Measurements from ENCODE around the gene PCNT. TPM values are rescaled to one million over a fixed set of nuclear protein-coding genes. Genes with fewer than 3 reads are reported as not detected.

PCNT gene
- total and polyA plus RNA-seq, 4 experiments from 2014 or later = 2.0 to 52.1 (median 36.1) TPM

DNA sequence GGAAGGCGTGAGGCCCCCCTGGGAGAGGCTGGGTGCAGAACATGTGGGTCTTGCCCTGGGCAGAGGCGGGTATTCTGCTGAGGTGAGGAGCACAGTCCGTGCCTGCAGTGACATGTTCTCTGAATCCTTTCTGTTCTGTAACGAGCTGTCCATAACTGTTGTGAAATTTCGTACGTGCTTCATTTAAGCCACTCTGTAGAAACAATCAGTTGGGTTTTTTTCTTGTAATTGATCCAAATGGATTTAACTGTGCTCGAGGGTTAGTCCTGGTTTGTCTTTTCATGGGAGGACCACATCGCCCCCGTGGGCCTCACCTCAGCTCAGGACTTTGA is 89.4 kb downstream of the PCNT start:
- POLR2A ChIA-PET (ENCODE audit: partially characterized antibody) = no interaction called here

DNA sequence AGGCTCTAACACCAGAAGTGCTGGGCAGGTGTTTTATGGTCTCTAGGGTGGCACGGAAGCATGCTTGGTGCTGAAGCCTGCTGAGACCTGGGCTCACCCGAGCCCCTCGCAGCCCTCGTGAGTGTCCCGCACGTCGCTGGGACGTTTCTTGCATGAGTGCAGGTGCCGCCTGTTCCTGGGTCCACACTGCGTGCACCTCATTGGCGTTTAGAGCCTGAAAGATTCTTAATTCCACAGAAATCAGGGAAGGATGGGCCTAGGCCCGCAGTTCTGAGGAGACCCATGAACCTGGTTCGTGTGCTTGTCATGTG is 91.0 kb downstream of the PCNT start:
- Mint-ChIP-seq H3K9me3 (no peaks in the 10 kb centered on the region), H3K27me3 (no peaks in the 10 kb centered on the region), H3K4me1 (peaks cover 0 to 1% (median 0%) of the 10 kb centered on the region in 4 donors), H3K4me3 (no peak overlapping the region), H3K36me3 (peaks cover 34 to 39% of the 10 kb centered on the region in 2 donors), H3K27ac (peak overlapping the region in 1 of 7 donors; percentile 31)
- H3K27ac ChIP-seq (ENCODE audit: low read depth, low read length) = no peak overlapping the region
- no peak for DNase-seq
- H3K9me3 ChIP-seq (ENCODE audit: control insufficient read depth in 1 of 2, low read length in 2 of 2) = no peaks in the 10 kb centered on the region
- POLR2A ChIA-PET (ENCODE audit: partially characterized antibody) = no interaction called here
- CTCF ChIA-PET (ENCODE audit: partially characterized antibody) = no interaction called here
- H3K4me1 ChIP-seq (ENCODE audit: insufficient read depth, low read length) = no peaks in the 10 kb centered on the region
- no peaks in the 10 kb centered on the region for H3K27me3 ChIP-seq (ENCODE audit: insufficient read depth, low read length)
- intact Hi-C loops (cut with micrococcal nuclease) = no loop called here
- no peak overlapping the region for H3K4me3 ChIP-seq (ENCODE audit: low read length in 2 of 2)
- H3K36me3 ChIP-seq (ENCODE audit: insufficient read depth, low read length) = peaks cover 7% of the 10 kb centered on the region

More for the DNA sequence above, 89.4 kb downstream of the PCNT start:
- Histone ChIP-seq H3K4me3 (ENCODE audit: low read length in 2 of 2) (no peak overlapping the region), H3K4me1 (ENCODE audit: insufficient read depth, low read length) (no peaks in the 10 kb centered on the region), H3K27me3 (ENCODE audit: insufficient read depth, low read length) (no peaks in the 10 kb centered on the region), H3K36me3 (ENCODE audit: insufficient read depth, low read length) (peaks cover 7% of the 10 kb centered on the region), H3K27ac (ENCODE audit: low read depth, low read length) (no peak overlapping the region), H3K9me3 (ENCODE audit: control insufficient read depth in 1 of 2, low read length in 2 of 2) (no peaks in the 10 kb centered on the region)
- Mint-ChIP-seq H3K9me3 (no peaks in the 10 kb centered on the region), H3K4me1 (peaks cover 0 to 1% (median 0%) of the 10 kb centered on the region in 4 donors), H3K36me3 (peaks cover 24 to 31% of the 10 kb centered on the region in 2 donors), H3K27me3 (no peaks in the 10 kb centered on the region), H3K4me3 (no peak overlapping the region), H3K27ac (no peak overlapping the region)
- CTCF ChIA-PET (ENCODE audit: partially characterized antibody) = no interaction called here
- intact Hi-C loops (cut with micrococcal nuclease) = no loop called here
- no peak for DNase-seq

DNA sequence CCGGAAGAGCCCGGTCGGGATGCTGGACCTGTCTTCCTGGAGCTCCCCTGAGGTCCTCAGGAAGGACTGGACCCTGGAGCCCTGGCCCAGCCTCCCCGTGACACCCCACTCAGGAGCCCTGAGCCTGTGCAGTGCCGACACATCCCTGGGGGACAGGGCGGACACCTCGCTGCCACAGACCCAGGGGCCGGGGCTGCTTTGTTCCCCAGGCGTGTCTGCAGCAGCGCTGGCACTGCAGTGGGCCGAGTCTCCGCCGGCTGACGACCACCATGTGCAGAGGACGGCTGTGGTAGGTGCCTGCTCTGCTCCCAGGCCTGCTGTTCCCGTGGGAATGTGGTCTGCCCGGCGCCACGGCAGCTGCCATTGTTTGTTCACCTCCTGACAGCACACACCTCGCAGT is 92.6 kb downstream of the PCNT start:
- Mint-ChIP-seq H3K27me3 (no peaks in the 10 kb centered on the region), H3K4me1 (no peaks in the 10 kb centered on the region), H3K27ac (no peak overlapping the region), H3K36me3 (peaks cover 31 to 37% of the 10 kb centered on the region in 2 donors), H3K4me3 (no peak overlapping the region), H3K9me3 (no peaks in the 10 kb centered on the region)
- H3K36me3 ChIP-seq (ENCODE audit: insufficient read depth, low read length) = peaks cover 7% of the 10 kb centered on the region
- H3K4me1 ChIP-seq (ENCODE audit: insufficient read depth, low read length) = no peaks in the 10 kb centered on the region
- no peak overlapping the region for H3K27ac ChIP-seq (ENCODE audit: low read depth, low read length)
- POLR2A ChIA-PET (ENCODE audit: partially characterized antibody) = no interaction called here
- CTCF ChIA-PET (ENCODE audit: partially characterized antibody) = no interaction called here
- no peak for DNase-seq
- H3K27me3 ChIP-seq (ENCODE audit: insufficient read depth, low read length) = no peaks in the 10 kb centered on the region
- intact Hi-C loops (cut with micrococcal nuclease) = no loop called here
- H3K4me3 ChIP-seq (ENCODE audit: low read length in 2 of 2) = no peak overlapping the region
- H3K9me3 ChIP-seq (ENCODE audit: control insufficient read depth in 1 of 2, low read length in 2 of 2) = no peaks in the 10 kb centered on the region

DNA sequence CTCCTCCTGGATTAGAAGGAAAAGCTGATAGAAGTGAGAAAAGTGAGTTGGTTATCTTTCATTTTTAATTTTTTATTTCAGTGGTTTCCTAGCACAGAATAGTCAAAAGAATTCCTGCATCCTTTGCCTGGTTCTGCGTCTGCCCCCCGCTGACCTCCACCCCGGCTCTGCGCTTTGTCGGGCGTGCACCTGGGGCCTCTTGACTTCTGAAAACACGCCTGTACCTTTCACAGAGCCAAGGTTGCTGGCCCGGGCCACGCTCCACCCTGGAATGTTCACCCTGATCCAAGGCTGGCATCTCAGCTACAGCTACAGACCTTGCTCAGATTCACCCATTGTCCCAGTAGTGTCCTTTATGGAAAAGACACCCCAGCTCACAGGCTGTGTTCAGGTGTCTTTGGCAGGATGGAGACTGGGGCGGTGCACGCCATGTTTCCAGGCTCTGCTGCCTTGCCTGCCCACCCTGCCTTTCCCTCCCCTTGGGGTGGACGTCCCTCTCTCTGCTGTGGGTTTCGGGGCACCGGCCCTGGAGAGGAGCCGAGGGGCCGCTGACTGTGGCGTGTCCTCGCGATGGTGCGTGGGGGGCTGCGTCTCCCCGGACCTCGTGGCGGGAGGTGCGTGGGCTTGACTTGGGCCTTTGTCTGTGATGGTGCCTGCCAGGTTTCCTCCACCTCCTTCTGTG is 94.5 kb downstream of the PCNT start:
- H3K4me1 ChIP-seq (ENCODE audit: insufficient read depth, low read length) = peaks cover 8% of the 10 kb centered on the region
- no peaks in the 10 kb centered on the region for H3K27me3 ChIP-seq (ENCODE audit: insufficient read depth, low read length)
- Mint-ChIP-seq H3K36me3 (peaks cover 31% of the 10 kb centered on the region in 2 donors), H3K4me3 (no peak overlapping the region), H3K4me1 (peaks cover 0 to 10% (median under 1%) of the 10 kb centered on the region in 4 donors), H3K9me3 (no peaks in the 10 kb centered on the region), H3K27ac (peak overlapping the region in 1 of 7 donors; percentile 25), H3K27me3 (no peaks in the 10 kb centered on the region)
- intact Hi-C loops (cut with micrococcal nuclease) = no loop called here
- no peaks in the 10 kb centered on the region for H3K9me3 ChIP-seq (ENCODE audit: control insufficient read depth in 1 of 2, low read length in 2 of 2)
- no peak for DNase-seq
- H3K4me3 ChIP-seq (ENCODE audit: low read length in 2 of 2) = no peak overlapping the region
- ChIA-PET POLR2A (ENCODE audit: partially characterized antibody) (no interaction called here), CTCF (ENCODE audit: partially characterized antibody) (no interaction called here)
- H3K27ac ChIP-seq (ENCODE audit: low read depth, low read length) = no peak overlapping the region
- H3K36me3 ChIP-seq (ENCODE audit: insufficient read depth, low read length) = peaks cover 5% of the 10 kb centered on the region

DNA sequence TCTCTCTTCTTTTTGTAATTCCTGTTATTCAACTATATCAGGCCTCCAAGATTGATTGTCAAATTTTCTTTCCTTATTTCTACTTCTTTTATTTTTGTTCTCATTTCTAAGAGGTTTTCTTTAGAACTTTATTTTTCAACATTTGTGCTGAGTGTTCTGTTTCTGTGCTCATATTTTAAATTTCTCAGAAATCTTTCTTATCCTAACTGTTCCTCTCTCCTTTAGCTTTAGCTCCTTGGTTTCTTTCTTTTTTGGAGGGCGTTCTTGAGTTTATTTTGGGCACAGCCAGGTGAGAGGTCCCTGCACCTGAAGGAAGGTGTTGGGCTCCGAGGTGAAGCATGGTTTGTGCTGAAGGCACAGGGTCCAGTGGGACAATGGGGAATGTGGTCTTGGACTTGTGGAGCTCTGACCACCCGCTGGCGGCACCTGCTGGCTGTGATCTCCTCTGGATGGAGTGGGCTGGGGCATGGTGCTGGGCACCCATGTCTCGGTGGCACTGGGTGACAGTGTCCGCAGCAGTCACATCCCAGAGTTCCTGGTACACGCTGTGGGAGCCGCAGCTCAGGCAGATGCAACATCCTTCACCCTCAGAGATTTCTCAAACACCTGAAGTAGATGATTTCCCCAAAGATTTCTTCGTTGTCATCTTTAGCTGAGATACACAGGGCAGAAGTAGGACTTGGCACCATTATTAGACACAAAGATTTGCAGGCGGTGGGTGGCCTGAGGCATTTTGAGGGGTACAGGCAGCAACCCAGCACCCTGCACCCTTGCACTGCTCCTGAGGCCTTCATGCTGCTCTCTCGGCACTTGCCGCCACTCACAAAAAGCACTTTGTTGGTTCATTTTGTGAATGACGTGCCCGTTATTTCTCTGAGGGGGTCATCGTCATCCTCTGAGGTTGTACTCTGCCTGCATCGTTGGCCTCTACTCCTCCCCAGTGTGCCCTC is 96.6 kb downstream of the PCNT start:
- ChIA-PET CTCF (ENCODE audit: partially characterized antibody) (no interaction called here), POLR2A (ENCODE audit: partially characterized antibody) (no interaction called here)
- DNase-seq = no peak
- Mint-ChIP-seq H3K4me3 (no peak overlapping the region), H3K27ac (peak overlapping the region in 3 of 7 donors; percentile 29 to 63 (median 59)), H3K27me3 (no peaks in the 10 kb centered on the region), H3K4me1 (peaks cover 6 to 27% (median 12%) of the 10 kb centered on the region in 4 donors), H3K9me3 (no peaks in the 10 kb centered on the region), H3K36me3 (peaks cover 30 to 31% of the 10 kb centered on the region in 2 donors)
- Histone ChIP-seq H3K36me3 (ENCODE audit: insufficient read depth, low read length) (peaks cover 5% of the 10 kb centered on the region), H3K27me3 (ENCODE audit: insufficient read depth, low read length) (no peaks in the 10 kb centered on the region), H3K4me3 (ENCODE audit: low read length in 2 of 2) (no peak overlapping the region), H3K4me1 (ENCODE audit: insufficient read depth, low read length) (peaks cover 22% of the 10 kb centered on the region), H3K9me3 (ENCODE audit: control insufficient read depth in 1 of 2, low read length in 2 of 2) (no peaks in the 10 kb centered on the region), H3K27ac (ENCODE audit: low read depth, low read length) (no peak overlapping the region)
- intact Hi-C loops (cut with micrococcal nuclease) = no loop called here

DNA sequence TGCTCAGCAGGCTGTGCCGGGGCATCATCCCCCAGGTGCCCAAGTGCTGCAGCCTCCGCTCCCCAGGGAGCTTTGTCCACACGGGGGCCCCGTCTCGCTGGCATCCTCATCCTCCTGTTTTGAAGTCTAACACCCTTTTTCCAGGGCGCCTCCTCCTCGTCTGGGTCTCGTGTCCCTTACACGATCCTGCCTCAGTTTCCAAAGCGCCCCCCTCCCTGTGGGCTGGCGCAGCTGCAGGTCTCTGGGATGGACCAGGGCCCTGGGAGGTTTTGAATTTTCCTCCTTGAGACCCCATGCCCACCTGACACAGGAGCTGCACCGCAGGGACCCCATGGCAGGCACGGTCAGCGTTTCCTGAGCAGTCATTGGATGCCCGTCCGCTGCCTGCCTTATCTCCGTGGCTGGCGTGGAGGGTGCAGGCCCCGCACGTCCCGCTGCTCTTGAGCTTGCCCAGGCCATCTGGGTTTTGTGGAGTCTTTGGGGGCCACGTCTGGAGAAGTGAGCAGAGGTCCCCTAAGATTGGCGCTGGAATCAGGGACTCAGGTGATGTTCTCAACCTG is 97.3 kb downstream of the PCNT start:
- H3K9me3 Mint-ChIP-seq = no peaks in the 10 kb centered on the region
- no peak overlapping the region for H3K4me3 ChIP-seq (ENCODE audit: low read length in 2 of 2)
- peaks cover 5% of the 10 kb centered on the region for H3K36me3 ChIP-seq (ENCODE audit: insufficient read depth, low read length)
- no peaks in the 10 kb centered on the region for H3K27me3 ChIP-seq (ENCODE audit: insufficient read depth, low read length)
- DNase-seq = no peak
- no peaks in the 10 kb centered on the region for H3K27me3 Mint-ChIP-seq
- H3K4me1 ChIP-seq (ENCODE audit: insufficient read depth, low read length) = peaks cover 26% of the 10 kb centered on the region
- peaks cover 23 to 24% of the 10 kb centered on the region in 2 donors for H3K36me3 Mint-ChIP-seq
- peak overlapping the region in 1 of 7 donors; percentile 57 for H3K27ac Mint-ChIP-seq
- H3K4me3 Mint-ChIP-seq = no peak overlapping the region
- CTCF ChIA-PET (ENCODE audit: partially characterized antibody) = no interaction called here
- intact Hi-C loops (cut with micrococcal nuclease) = no loop called here
- no peak overlapping the region for H3K27ac ChIP-seq (ENCODE audit: low read depth, low read length)
- H3K9me3 ChIP-seq (ENCODE audit: control insufficient read depth in 1 of 2, low read length in 2 of 2) = no peaks in the 10 kb centered on the region
- POLR2A ChIA-PET (ENCODE audit: partially characterized antibody) = no interaction called here
- H3K4me1 Mint-ChIP-seq = peaks cover 6 to 30% (median 13%) of the 10 kb centered on the region in 4 donors

DNA sequence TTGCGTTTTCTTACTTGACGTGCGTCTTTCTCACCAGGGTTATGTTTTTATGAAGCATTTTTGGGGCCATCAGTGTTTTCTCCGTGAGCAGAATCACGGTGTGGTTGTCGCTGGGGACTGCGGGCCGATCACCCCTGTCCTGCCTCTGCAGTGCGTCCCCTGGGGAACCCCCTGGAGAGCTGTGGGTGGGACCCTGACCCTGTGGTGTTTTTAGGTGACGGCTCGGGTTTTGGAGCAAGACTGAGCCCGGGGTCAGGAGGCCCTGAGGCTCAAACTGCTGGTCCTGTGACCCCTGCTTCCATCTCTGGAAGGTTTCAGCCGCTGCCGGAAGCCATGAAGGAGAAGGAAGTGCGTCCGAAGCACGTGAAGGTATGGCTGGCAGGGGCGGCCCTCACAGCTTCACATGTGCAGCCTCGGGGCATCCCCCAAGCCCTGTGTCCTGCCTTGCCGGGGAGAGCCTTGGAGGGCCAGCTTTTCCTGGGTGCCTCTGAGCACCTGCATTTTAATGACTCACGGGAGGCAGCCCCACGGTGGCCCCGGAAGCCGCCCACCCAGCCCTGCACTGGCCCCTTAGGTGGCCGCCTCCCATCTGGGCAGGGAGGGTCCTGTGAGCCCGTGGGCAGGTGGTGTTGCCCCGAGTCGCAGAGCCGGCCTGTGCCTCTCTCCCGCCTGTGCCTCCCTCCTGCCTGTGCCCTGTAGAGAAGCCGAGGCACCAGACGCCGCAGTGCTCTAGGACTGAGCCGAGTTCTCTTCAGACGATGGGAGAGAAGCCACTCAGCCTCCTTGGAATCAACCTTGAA is 98.0 kb downstream of the PCNT start:
- DNase-seq = no peak

More for the DNA sequence above, 98.0 kb downstream of the PCNT start:
- CTCF ChIA-PET (ENCODE audit: partially characterized antibody) = no interaction called here
- Mint-ChIP-seq H3K36me3 (peaks cover 19 to 24% of the 10 kb centered on the region in 2 donors), H3K4me1 (peaks cover 6 to 30% (median 13%) of the 10 kb centered on the region in 4 donors), H3K27me3 (no peaks in the 10 kb centered on the region), H3K4me3 (no peak overlapping the region), H3K9me3 (no peaks in the 10 kb centered on the region), H3K27ac (peak overlapping the region in 1 of 7 donors; percentile 57)
- Histone ChIP-seq H3K27ac (ENCODE audit: low read depth, low read length) (no peak overlapping the region), H3K36me3 (ENCODE audit: insufficient read depth, low read length) (peaks cover 5% of the 10 kb centered on the region), H3K4me3 (ENCODE audit: low read length in 2 of 2) (no peak overlapping the region), H3K9me3 (ENCODE audit: control insufficient read depth in 1 of 2, low read length in 2 of 2) (no peaks in the 10 kb centered on the region), H3K27me3 (ENCODE audit: insufficient read depth, low read length) (no peaks in the 10 kb centered on the region), H3K4me1 (ENCODE audit: insufficient read depth, low read length) (peaks cover 26% of the 10 kb centered on the region)
- POLR2A ChIA-PET (ENCODE audit: partially characterized antibody) = no interaction called here
- intact Hi-C loops (cut with micrococcal nuclease) = no loop called here
